HS-27A (cell line): ENCODE measurements around the gene TRAM2.
A peak's percentile ranks its signal among the peaks of the same experiment; 100 is the strongest.

ENCODE experiments used
- DNase-seq: peaks from one replicate; pipeline ENCODE4 v3.0.0-alpha.2; 2012; ENCODE audit warnings: low read depth, missing footprints

TRAM2 gene, protein sequence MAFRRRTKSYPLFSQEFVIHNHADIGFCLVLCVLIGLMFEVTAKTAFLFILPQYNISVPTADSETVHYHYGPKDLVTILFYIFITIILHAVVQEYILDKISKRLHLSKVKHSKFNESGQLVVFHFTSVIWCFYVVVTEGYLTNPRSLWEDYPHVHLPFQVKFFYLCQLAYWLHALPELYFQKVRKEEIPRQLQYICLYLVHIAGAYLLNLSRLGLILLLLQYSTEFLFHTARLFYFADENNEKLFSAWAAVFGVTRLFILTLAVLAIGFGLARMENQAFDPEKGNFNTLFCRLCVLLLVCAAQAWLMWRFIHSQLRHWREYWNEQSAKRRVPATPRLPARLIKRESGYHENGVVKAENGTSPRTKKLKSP

GRCh38 chr6:52577022-52577777, at the start of gene TRAM2:
TRAM2 (minus strand) TSS chr6:52577060; CDS start chr6:52576915, 145 bp downstream.
- DNase-seq: peak; percentile 75

GRCh38 chr6:52622810-52623209, 46.0 kb upstream of the TRAM2 start:
- DNase-seq: no peak

- no peak for DNase-seq
Observed at GRCh38 chr6:52621631-52622030, 44.8 kb upstream of the TRAM2 start.

DNA sequence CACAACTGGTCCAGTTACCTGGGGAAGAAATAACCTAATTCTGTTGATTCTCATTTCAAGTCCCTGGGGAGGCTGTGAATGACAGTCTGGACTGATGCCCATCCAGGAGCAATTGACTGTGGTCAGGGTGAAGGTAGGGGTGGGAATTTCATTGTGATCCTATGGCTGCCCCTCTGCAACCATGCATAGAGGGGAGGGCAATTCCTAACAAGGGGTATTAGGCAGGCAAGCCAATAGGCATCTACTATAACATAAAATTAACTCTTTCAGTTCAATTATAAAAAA, 44.0 kb upstream of the TRAM2 start:
- DNase-seq: no peak

DNA sequence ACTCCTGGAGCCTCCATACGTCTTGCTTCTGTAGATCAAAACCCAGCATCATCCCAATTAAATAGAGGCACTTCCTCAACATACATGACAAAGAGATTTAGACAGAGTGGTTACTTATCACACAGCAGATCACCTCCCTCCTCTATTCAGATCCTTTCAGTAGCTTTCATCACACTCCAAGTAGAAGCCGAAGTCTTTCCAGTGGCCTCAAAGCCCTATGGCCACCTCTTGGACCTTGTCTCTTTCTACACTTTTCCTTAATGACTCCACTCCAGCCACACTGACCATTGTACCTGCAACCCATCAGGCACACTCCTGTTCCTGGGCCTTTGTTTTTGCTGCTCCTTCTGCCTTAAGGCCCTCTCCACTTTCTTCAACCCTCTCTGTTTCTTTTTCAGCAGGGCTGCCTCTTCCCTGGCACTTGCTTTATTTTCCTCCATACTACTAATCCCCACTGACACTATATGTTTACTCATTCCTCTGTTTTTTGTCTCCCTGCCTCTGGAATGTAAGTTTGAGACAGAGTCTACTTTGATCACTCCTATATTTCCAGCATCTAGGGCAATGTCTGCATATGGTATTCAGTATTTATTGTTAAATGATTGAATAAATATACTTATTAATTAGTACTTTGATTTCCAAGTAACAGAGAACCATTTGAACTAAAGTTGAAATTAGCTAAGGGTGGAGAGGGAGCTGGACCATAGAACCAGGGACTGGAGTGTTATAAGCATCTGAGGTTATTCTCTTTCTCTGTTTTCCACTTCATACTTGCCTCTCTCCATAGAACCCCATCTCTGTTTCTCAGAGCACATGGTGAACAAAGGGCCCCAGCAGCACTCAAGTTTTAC, 43.4 kb upstream of the TRAM2 start:
- DNase-seq: no peak

DNA sequence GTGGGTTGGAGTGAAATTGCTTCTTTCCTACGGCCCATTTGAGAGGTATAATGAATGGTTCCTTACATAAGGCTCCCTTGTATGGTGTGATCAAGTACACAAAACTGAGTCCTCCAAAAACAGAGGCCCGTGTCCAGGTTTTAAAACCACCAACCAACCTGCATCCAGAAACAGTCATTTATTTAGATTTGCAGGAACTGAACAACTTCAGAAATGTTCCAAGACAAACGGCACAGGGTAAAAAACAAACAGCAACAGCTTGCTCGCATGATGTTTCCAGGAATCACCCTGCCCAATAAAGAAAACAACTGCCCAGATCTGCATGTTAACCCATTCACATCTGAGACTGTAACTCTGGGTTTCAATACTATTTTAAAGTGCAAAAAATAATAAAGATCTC, 40.2 kb upstream of the TRAM2 start:
- no peak for DNase-seq

DNA sequence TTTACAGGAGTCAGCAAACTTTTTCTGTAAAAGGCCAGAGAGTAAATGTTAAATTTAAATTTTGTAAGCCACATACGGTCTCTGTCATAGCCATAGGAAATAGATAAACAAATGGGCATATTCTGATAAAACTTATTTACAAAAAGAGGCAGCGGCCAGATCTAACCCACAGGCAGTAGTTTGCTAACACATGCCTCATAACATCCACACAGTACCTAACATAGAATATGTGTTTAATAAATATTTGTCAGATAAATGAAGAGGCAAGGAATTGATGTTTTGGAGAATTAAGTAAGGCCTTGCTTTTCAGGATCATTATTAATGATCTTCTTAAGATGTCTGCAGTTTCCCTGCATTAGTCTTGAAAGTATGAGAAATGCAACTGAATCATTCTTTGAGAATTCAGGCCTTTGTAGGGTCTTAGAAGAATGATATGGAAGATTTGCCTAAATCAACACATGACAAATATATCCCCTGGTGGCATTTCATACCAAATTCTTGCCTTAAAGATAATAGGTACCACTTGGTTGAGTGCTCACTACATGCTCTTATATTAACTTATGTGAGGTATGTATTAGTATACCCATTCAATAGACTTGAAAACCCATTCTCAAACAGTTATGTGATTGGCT, 39.3 kb upstream of the TRAM2 start:
- DNase-seq: no peak

- no peak for DNase-seq
Observed at GRCh38 chr6:52612336-52613054, 35.6 kb upstream of the TRAM2 start.

GRCh38 chr6:52611833-52612232, 35.0 kb upstream of the TRAM2 start:
- no peak for DNase-seq

- no peak for DNase-seq
Observed at GRCh38 chr6:52610745-52611355, 34.0 kb upstream of the TRAM2 start.

GRCh38 chr6:52610011-52610410, 33.2 kb upstream of the TRAM2 start:
- no peak for DNase-seq

GRCh38 chr6:52605610-52606185, 28.8 kb upstream of the TRAM2 start:
- DNase-seq: no peak

GRCh38 chr6:52603000-52603795, 26.3 kb upstream of the TRAM2 start:
- DNase-seq: peak; percentile 77

- DNase-seq: no peak
Observed at GRCh38 chr6:52598824-52599190, 21.9 kb upstream of the TRAM2 start.

DNA sequence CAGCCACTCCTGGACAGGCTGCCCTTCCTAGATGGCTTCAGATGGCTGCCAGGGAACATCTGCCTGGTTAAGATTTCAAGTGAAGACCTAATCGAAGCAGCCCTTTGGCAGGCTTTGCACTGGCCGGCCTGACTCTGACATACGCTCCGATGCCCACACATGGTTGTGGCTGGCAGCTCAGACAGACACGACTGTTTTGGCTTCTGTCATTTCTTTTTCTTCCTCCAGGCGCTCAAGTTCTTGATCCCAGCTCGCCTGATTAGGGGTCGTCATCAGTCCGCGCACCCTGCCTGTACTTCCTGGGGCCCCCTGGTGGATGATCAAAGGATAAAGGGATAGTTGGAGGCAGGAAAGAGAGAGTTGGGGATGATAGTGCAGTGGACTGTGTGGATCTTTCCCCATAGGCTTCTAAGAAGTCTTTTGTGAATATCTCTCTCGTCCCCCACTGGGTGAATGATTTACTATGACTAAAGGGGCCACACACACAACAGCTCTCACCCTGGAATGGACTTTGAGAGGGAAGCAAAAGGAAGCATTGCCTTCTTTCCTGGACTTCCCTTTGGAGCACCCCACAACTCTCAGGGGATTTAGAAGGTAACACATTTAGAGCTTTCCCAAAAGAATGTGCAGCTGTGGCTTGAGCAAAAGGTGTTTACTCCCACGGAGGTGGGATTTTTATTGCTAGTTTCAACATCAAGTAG, 21.4 kb upstream of the TRAM2 start:
- no peak for DNase-seq

DNA sequence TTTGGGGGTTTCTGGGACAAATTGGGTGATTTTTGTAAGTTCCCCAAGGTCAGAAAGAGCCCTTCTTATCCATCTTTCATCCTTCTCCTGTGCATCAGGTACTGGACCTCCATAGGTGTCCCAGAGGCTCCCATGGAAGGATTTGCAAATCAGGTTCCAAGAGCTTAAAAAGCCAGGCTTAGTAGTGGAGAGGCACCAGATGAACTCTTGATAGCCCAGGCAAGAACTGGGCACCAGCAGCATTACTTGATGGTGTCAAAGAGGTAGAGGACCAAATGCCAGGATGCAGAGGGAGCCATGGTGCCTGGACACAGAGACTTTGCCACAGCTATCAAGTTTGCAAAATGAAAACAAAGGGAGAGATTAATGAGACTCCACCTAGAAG, 20.9 kb upstream of the TRAM2 start:
- no peak for DNase-seq

DNA sequence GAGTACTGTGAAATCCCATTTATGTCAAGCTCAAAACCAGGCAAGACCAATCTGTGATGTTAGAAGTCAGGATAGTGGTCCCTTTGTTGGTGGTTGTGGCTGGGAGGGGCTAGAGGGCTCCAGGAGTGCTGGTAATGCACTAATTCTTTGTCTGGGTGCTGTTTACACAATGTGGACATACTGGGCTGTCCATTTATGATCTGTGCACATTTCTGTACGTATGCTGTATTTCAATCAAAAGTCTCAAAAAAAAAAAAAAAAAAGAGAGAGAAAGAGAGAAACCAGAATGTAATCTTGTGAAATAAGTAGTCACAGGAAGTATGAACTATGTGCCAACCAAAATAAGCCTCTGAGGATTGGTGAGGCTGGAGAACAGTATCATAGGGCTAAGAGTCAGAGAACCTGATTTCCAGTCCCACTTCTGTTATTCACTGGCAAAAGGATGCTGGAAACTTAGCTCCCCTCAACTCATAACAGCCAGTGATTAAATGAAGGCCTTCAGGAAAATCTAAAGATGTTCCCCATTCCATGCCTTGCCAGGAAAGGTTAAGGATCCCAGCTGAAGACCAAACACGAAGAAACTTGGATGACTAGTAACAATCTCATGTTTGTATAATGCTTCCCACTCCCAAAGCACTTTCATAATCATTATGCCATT, 19.6 kb upstream of the TRAM2 start:
- DNase-seq: no peak

GRCh38 chr6:52595796-52596130, 18.9 kb upstream of the TRAM2 start:
- DNase-seq: no peak
